H9 (cell line): ENCODE measurements around the gene C10orf71. TPM values are rescaled to one million over a fixed set of nuclear protein-coding genes. Genes with fewer than 3 reads are reported as not detected.

Experiments
- DNase-seq: peaks from one replicate; pipeline ENCODE4 v3.0.0-alpha.2; 2017
- H2AFZ ChIP-seq: one replicate; pipeline ENCODE4 v1.6.1; 2013; ENCODE audit warnings: mild to moderate bottlenecking, low read length, control low read depth, moderate library complexity
- H2AK5ac ChIP-seq: 2 replicates; pipeline ENCODE4 v1.6.1; 2013; ENCODE audit warnings: low read length, control low read depth, mixed read lengths; ENCODE audit not compliant: insufficient read length
- H2BK120ac ChIP-seq: one replicate; pipeline ENCODE4 v1.6.1; 2013; ENCODE audit warnings: low read depth, mild to moderate bottlenecking, low read length, control low read depth, inconsistent platforms; ENCODE audit not compliant: poor library complexity, severe bottlenecking
- H2BK12ac ChIP-seq: 2 replicates; pipeline ENCODE4 v1.6.1; 2013; ENCODE audit warnings: low read length, control low read depth, mixed read lengths, low read depth; ENCODE audit not compliant: insufficient read length
- H2BK15ac ChIP-seq: 2 replicates; pipeline ENCODE4 v1.6.1; 2013; ENCODE audit warnings: low read depth, low read length, control low read depth
- H2BK20ac ChIP-seq: one replicate; pipeline ENCODE4 v1.6.1; 2013; ENCODE audit warnings: low read depth, mild to moderate bottlenecking, low read length, control low read depth, inconsistent platforms; ENCODE audit not compliant: poor library complexity, severe bottlenecking
- H2BK5ac ChIP-seq: 2 replicates; pipeline ENCODE4 v1.6.1; 2013; ENCODE audit warnings: low read length, control low read depth, mixed read lengths; ENCODE audit not compliant: insufficient read length
- H3K14ac ChIP-seq: 2 replicates; pipeline ENCODE4 v1.6.1; 2013; ENCODE audit warnings: low read length, control low read depth; ENCODE audit not compliant: insufficient read depth
- H3K18ac ChIP-seq: 2 replicates; pipeline ENCODE4 v1.6.1; 2013; ENCODE audit warnings: low read depth, mild to moderate bottlenecking, mixed read lengths, low read length, control low read depth; ENCODE audit not compliant: insufficient read length
- H3K23ac ChIP-seq: 2 replicates; pipeline ENCODE4 v1.6.1; 2013; ENCODE audit warnings: low read length, control low read depth, mixed read lengths, low read depth; ENCODE audit not compliant: insufficient read length
- H3K23me2 ChIP-seq: 2 replicates; pipeline ENCODE4 v1.6.1; 2013; ENCODE audit warnings: low read depth, mild to moderate bottlenecking, mixed read lengths, low read length, control low read depth; ENCODE audit not compliant: insufficient read length, poor library complexity, severe bottlenecking
- H3K27ac ChIP-seq: 2 replicates; pipeline ENCODE4 v1.5.1; 2013; ENCODE audit warnings: low read length, control low read depth, mixed read lengths, low read depth; ENCODE audit not compliant: insufficient read length
- H3K27me3 ChIP-seq: 2 replicates; pipeline ENCODE4 v1.6.1; 2013; ENCODE audit warnings: low read length, control low read depth, inconsistent platforms; ENCODE audit not compliant: insufficient read depth
- H3K4ac ChIP-seq: 2 replicates; pipeline ENCODE4 v1.6.1; 2013; ENCODE audit warnings: low read depth, mild to moderate bottlenecking, control low read depth, inconsistent platforms, low read length, moderate library complexity
- H3K4me1 ChIP-seq: 2 replicates; pipeline ENCODE4 v1.6.1; 2013; ENCODE audit warnings: low read length, control low read depth, inconsistent platforms; ENCODE audit not compliant: insufficient read depth
- H3K4me2 ChIP-seq: 2 replicates; pipeline ENCODE4 v1.6.1; 2013; ENCODE audit warnings: low read length, control low read depth, mixed read lengths; ENCODE audit not compliant: insufficient read length, insufficient read depth
- H3K56ac ChIP-seq: 2 replicates; pipeline ENCODE4 v1.6.1; 2013; ENCODE audit warnings: low read depth, mild to moderate bottlenecking, mixed read lengths, low read length, control low read depth; ENCODE audit not compliant: insufficient read length
- H3K79me1 ChIP-seq: 2 replicates; pipeline ENCODE4 v1.6.1; 2013; ENCODE audit warnings: low read depth, mild to moderate bottlenecking, moderate library complexity, low read length, control low read depth, inconsistent platforms; ENCODE audit not compliant: insufficient read depth, poor library complexity, severe bottlenecking
- H3K79me2 ChIP-seq: 2 replicates; pipeline ENCODE4 v1.6.1; 2013; ENCODE audit warnings: low read length, control low read depth, inconsistent platforms; ENCODE audit not compliant: insufficient read depth
- H3K9ac ChIP-seq: 2 replicates; pipeline ENCODE4 v1.6.1; 2013; ENCODE audit warnings: low read length, control low read depth, mixed read lengths; ENCODE audit not compliant: insufficient read length; ENCODE audit errors: extremely low read depth
- H3K9me3 ChIP-seq: one replicate; pipeline ENCODE4 v1.6.1; 2013; ENCODE audit warnings: low read depth, low read length, inconsistent platforms; ENCODE audit not compliant: control insufficient read depth
- H3T11ph ChIP-seq: one replicate; pipeline ENCODE4 v1.6.1; 2013; ENCODE audit warnings: mild to moderate bottlenecking, low read length, control low read depth, inconsistent platforms
- H4K20me1 ChIP-seq: one replicate; pipeline ENCODE4 v1.6.1; 2013; ENCODE audit not compliant: control insufficient read depth, insufficient read length, insufficient read depth
- H4K5ac ChIP-seq: 2 replicates; pipeline ENCODE4 v1.6.1; 2013; ENCODE audit warnings: low read depth, mild to moderate bottlenecking, mixed read lengths, low read length, control low read depth; ENCODE audit not compliant: insufficient read length
- H4K8ac ChIP-seq: replicated peaks from 2 replicates; pipeline ENCODE4 v1.6.1; 2013; ENCODE audit warnings: low read length, control low read depth, mixed read lengths, low read depth; ENCODE audit not compliant: insufficient read length
- H4K91ac ChIP-seq: 2 replicates; pipeline ENCODE4 v1.6.1; 2013; ENCODE audit warnings: low read depth, mild to moderate bottlenecking, moderate library complexity, mixed read lengths, low read length, control low read depth; ENCODE audit not compliant: insufficient read length
- H3K27ac Mint-ChIP-seq, 3 experiments: 2 replicates in 2 of 3; 3 replicates in 1 of 3; pipeline ENCODE4 v1.8.0; 2020 to 2021; ENCODE audit warnings: mixed read lengths in 3 of 3, mild to moderate bottlenecking in 1 of 3, moderate library complexity in 1 of 3
- H3K27me3 Mint-ChIP-seq: 2 replicates; pipeline ENCODE4 v1.8.0; 2021; ENCODE audit warnings: low read depth, mild to moderate bottlenecking, moderate library complexity, mixed read lengths
- H3K36me3 Mint-ChIP-seq, 3 experiments: 2 replicates in 2 of 3; 3 replicates in 1 of 3; pipeline ENCODE4 v1.8.0; 2020 to 2021; ENCODE audit warnings: low read depth in 3 of 3, mixed read lengths in 3 of 3; ENCODE audit not compliant: insufficient read depth in 1 of 3
- H3K4me1 Mint-ChIP-seq, 2 experiments: 2 replicates each; pipeline ENCODE4 v1.8.0; 2020; ENCODE audit warnings: mixed read lengths in 2 of 2
- H3K4me3 Mint-ChIP-seq, 2 experiments: 2 replicates in 1 of 2; 3 replicates in 1 of 2; pipeline ENCODE4 v1.8.0; 2020 to 2021; ENCODE audit warnings: mild to moderate bottlenecking in 2 of 2, mixed read lengths in 2 of 2, moderate library complexity in 1 of 2
- H3K9me3 Mint-ChIP-seq, 2 experiments: 2 replicates in 1 of 2; 3 replicates in 1 of 2; pipeline ENCODE4 v1.8.0; 2020; ENCODE audit warnings: mild to moderate bottlenecking in 2 of 2, mixed read lengths in 2 of 2, moderate library complexity in 1 of 2
- WGBS: extraction: QIAGEN DNeasy Blood & Tissue Kit; methylation state at CpG from one replicate; pipeline ENCODE4 v1.1.7; 2013; ENCODE audit warnings: missing lambda C conversion rate, low lambda C conversion rate, mixed read lengths; ENCODE audit not compliant: insufficient read length; ENCODE audit errors: extremely low coverage; 5-methylcytosine and 5-hydroxymethylcytosine counted together
- total RNA-seq: library from RNA; stranded (reverse); gene quantifications from 2 replicates; pipeline ENCODE4 v1.2.1, GENCODE V29; 2021
- TF ChIP-seq, protein P1 (sequence below): fragments of 200-600 bp; sonication (generic); conservative IDR thresholded peaks from 3 replicates; pipeline ENCODE4 v1.8.0; 2021; ENCODE audit warnings: antibody characterized with exemption, mild to moderate bottlenecking

C10orf71 gene
- total RNA-seq, 1 experiment from 2014 or later = not detected

DNA sequence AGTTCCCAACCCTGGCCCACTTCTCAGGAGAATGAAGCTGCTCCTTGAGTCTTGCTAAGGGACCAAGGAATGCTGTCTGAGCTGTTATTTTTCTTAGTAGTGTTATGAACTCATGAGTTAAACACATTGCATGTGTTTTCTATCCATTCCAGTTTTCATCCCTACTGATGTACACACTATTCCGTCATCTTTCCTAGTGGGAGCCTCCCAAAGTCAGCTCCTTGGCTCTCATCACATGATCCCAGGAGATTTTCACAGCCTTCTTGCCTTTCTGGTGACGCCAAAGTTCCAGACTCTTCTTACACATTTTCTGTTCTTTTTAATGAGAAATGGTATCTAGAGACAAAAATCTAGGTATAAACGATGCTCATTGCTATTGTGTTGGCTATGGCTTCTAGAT is 8.4 kb upstream of the C10orf71 start:
- Histone ChIP-seq H4K8ac (no peak overlapping the region), H3K56ac (no peak overlapping the region), H2BK20ac (no peak overlapping the region), H3K9ac (no peak overlapping the region), H3K23ac (no peak overlapping the region), H3K79me2 (no peaks in the 10 kb centered on the region), H3K14ac (no peak overlapping the region), H2BK5ac (no peak overlapping the region), H3T11ph (no peak overlapping the region), H3K23me2 (no peaks in the 10 kb centered on the region), H2BK120ac (no peak overlapping the region), H3K4ac (no peak overlapping the region), H3K18ac (no peak overlapping the region), H3K4me1 (no peaks in the 10 kb centered on the region), H2AFZ (no peak overlapping the region), H3K79me1 (no peaks in the 10 kb centered on the region), H4K5ac (no peak overlapping the region), H4K91ac (no peak overlapping the region), H3K9me3 (no peaks in the 10 kb centered on the region), H2BK12ac (no peak overlapping the region), H2AK5ac (no peak overlapping the region), H3K27me3 (no peaks in the 10 kb centered on the region), H4K20me1 (no peaks in the 10 kb centered on the region), H2BK15ac (no peak overlapping the region), H3K27ac (no peak overlapping the region), H3K4me2 (no peak overlapping the region)
- no peaks in the 10 kb centered on the region for H3K4me1 Mint-ChIP-seq
- WGBS = no CpG with 5 or more reads among the region's 3 CpGs
- TF ChIP-seq, protein P1, sequence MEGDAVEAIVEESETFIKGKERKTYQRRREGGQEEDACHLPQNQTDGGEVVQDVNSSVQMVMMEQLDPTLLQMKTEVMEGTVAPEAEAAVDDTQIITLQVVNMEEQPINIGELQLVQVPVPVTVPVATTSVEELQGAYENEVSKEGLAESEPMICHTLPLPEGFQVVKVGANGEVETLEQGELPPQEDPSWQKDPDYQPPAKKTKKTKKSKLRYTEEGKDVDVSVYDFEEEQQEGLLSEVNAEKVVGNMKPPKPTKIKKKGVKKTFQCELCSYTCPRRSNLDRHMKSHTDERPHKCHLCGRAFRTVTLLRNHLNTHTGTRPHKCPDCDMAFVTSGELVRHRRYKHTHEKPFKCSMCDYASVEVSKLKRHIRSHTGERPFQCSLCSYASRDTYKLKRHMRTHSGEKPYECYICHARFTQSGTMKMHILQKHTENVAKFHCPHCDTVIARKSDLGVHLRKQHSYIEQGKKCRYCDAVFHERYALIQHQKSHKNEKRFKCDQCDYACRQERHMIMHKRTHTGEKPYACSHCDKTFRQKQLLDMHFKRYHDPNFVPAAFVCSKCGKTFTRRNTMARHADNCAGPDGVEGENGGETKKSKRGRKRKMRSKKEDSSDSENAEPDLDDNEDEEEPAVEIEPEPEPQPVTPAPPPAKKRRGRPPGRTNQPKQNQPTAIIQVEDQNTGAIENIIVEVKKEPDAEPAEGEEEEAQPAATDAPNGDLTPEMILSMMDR = no peak
- H3K9me3 Mint-ChIP-seq = no peaks in the 10 kb centered on the region
- no peak for DNase-seq
- H3K27me3 Mint-ChIP-seq = peaks cover 12% of the 10 kb centered on the region
- no peak overlapping the region for H3K4me3 Mint-ChIP-seq
- no peak overlapping the region for H3K27ac Mint-ChIP-seq
- no peaks in the 10 kb centered on the region for H3K36me3 Mint-ChIP-seq
